ENCODE measurements around the gene ANKS1A.

Gene ANKS1A

GRCh38 chr6:35027807-35028206 lies 138.8 kb downstream of the ANKS1A start:
- DNase-seq (ENCODE audit: low read depth), result no peak
- H3K4me3 ChIP-seq (replicated peaks; ENCODE audit: low read depth, low read length), result no peak overlapping the region
- no peak for TF ChIP-seq CTCF (IDR thresholded peaks at IDR 0.05; ENCODE audit: low read length, missing control alignments)

- no peak overlapping the region for H3K4me3 ChIP-seq (replicated peaks; ENCODE audit: low read depth, low read length)
- no peak for DNase-seq (ENCODE audit: low read depth)
- TF ChIP-seq CTCF (IDR thresholded peaks at IDR 0.05; ENCODE audit: low read length, missing control alignments), result no peak
Measured at GRCh38 chr6:35028781-35029769, 140.0 kb downstream of the ANKS1A start.

- DNase-seq (ENCODE audit: low read depth), result no peak
- no peak overlapping the region for H3K4me3 ChIP-seq (replicated peaks; ENCODE audit: low read depth, low read length)
- TF ChIP-seq CTCF (IDR thresholded peaks at IDR 0.05; ENCODE audit: low read length, missing control alignments), result no peak
Measured at GRCh38 chr6:35030099-35030498, 141.0 kb downstream of the ANKS1A start.

- TF ChIP-seq CTCF (IDR thresholded peaks at IDR 0.05; ENCODE audit: low read length, missing control alignments), result no peak
- no peak for DNase-seq (ENCODE audit: low read depth)
- no peak overlapping the region for H3K4me3 ChIP-seq (replicated peaks; ENCODE audit: low read depth, low read length)
Measured at GRCh38 chr6:35031611-35032529, 142.8 kb downstream of the ANKS1A start.

GRCh38 chr6:35033683-35034082 lies 144.6 kb downstream of the ANKS1A start:
- no peak for DNase-seq (ENCODE audit: low read depth)
- TF ChIP-seq CTCF (IDR thresholded peaks at IDR 0.05; ENCODE audit: low read length, missing control alignments), result no peak
- H3K4me3 ChIP-seq (replicated peaks; ENCODE audit: low read depth, low read length), result no peak overlapping the region

- H3K4me3 ChIP-seq (replicated peaks; ENCODE audit: low read depth, low read length), result no peak overlapping the region
- peak; percentile 48 for DNase-seq (ENCODE audit: low read depth)
- no peak for TF ChIP-seq CTCF (IDR thresholded peaks at IDR 0.05; ENCODE audit: low read length, missing control alignments)
Measured at GRCh38 chr6:35034411-35035191, 145.5 kb downstream of the ANKS1A start.

All from fibroblast of pulmonary artery (primary cell).